Nephron (organoid): ENCODE results near the gene EGLN1.

Experiments
- H3K27ac Mint-ChIP-seq, 3 experiments: 2 replicates each; pipeline ENCODE4 v1.8.0; 2020; ENCODE audit warnings: mixed read lengths in 3 of 3, mild to moderate bottlenecking in 2 of 3, moderate library complexity in 1 of 3
- H3K27me3 Mint-ChIP-seq: 2 replicates; pipeline ENCODE4 v1.8.0; 2021; ENCODE audit warnings: low read depth, mild to moderate bottlenecking, moderate library complexity, mixed read lengths
- H3K36me3 Mint-ChIP-seq: 2 replicates; pipeline ENCODE4 v1.8.0; 2020; ENCODE audit warnings: low read depth, mixed read lengths
- H3K4me1 Mint-ChIP-seq: 2 replicates; pipeline ENCODE4 v1.8.0; 2020; ENCODE audit warnings: mixed read lengths
- H3K4me3 Mint-ChIP-seq, 3 experiments: 2 replicates each; pipeline ENCODE4 v1.8.0; 2020; ENCODE audit warnings: mild to moderate bottlenecking in 3 of 3, mixed read lengths in 3 of 3, moderate library complexity in 2 of 3
- H3K9me3 Mint-ChIP-seq: 2 replicates; pipeline ENCODE4 v1.8.0; 2020; ENCODE audit warnings: mixed read lengths
- TF ChIP-seq, protein P1 (sequence below), 3 experiments: fragments of 200-600 bp; sonication (generic); IDR thresholded peaks; one replicate each; pipeline ENCODE4 v1.5.0; 2021; ENCODE audit warnings: antibody characterized with exemption in 3 of 3; ENCODE audit not compliant: unreplicated experiment in 3 of 3

The EGLN1 gene

DNA sequence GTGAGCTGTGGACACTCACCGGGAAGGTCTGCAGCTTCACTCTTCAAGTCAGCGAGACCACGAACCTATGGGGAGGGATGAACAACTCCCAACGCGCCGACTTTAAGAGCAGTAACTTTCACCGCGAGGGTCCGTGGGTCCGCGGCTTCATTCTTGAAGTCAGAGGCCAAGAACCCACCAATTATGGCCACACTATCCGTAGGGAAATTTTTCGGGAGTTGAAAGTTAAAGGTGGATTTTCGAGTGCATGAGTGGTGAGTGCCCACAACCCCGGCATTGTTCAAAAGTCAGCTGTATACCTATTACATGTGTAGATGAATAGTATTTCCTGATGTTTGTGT, 104.1 kb downstream of the EGLN1 start:
- H3K27ac Mint-ChIP-seq: no peak overlapping the region
- TF ChIP-seq, protein P1, sequence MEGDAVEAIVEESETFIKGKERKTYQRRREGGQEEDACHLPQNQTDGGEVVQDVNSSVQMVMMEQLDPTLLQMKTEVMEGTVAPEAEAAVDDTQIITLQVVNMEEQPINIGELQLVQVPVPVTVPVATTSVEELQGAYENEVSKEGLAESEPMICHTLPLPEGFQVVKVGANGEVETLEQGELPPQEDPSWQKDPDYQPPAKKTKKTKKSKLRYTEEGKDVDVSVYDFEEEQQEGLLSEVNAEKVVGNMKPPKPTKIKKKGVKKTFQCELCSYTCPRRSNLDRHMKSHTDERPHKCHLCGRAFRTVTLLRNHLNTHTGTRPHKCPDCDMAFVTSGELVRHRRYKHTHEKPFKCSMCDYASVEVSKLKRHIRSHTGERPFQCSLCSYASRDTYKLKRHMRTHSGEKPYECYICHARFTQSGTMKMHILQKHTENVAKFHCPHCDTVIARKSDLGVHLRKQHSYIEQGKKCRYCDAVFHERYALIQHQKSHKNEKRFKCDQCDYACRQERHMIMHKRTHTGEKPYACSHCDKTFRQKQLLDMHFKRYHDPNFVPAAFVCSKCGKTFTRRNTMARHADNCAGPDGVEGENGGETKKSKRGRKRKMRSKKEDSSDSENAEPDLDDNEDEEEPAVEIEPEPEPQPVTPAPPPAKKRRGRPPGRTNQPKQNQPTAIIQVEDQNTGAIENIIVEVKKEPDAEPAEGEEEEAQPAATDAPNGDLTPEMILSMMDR (IDR thresholded peaks at IDR 0.05; ENCODE audit: unreplicated experiment in 3 of 3): no peak
- peaks cover 7% of the 10 kb centered on the region for H3K27me3 Mint-ChIP-seq
- no peaks in the 10 kb centered on the region for H3K36me3 Mint-ChIP-seq
- H3K4me3 Mint-ChIP-seq: no peak overlapping the region
- H3K4me1 Mint-ChIP-seq: no peaks in the 10 kb centered on the region
- H3K9me3 Mint-ChIP-seq: no peaks in the 10 kb centered on the region

DNA sequence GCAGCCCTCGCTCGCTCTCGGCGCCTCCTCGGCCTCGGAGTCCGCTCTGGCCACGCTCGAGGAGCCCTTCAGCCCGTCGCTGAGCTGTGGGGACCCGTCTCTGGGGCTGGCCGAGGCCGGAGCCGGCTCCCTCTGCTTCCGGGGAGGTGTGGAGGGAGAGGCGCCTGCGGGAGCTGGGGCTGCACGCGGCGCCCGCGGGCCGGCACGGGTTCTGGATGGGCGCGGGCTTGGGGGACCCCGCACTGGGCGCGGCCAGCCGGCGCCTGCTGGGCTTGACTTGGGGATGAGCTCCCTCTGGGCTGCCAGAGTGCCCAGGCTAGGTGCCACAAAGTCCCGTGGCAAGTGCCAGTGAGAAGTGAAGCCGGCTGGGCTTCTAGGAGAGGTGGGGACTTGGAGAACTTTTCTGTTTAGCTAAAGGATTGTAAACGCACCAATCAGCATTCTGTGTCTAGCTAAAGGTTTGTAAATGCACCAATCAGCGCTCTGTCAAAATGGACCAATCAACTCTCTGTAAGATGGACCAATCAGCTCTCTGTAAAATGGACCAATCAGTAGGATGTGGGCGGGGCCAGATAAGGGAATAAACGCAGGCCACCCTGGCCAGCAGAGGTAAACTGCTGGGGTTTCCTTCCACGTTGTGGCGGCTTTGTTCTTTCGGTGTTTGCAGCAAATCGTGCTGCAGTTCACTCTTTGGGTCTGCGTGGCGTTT, 104.6 kb downstream of the EGLN1 start:
- H3K36me3 Mint-ChIP-seq: no peaks in the 10 kb centered on the region
- H3K27ac Mint-ChIP-seq: no peak overlapping the region
- H3K27me3 Mint-ChIP-seq: peaks cover 7% of the 10 kb centered on the region
- no peak overlapping the region for H3K4me3 Mint-ChIP-seq
- H3K9me3 Mint-ChIP-seq: no peaks in the 10 kb centered on the region
- TF ChIP-seq, protein P1 (IDR thresholded peaks at IDR 0.05; ENCODE audit: unreplicated experiment in 3 of 3): no peak
- H3K4me1 Mint-ChIP-seq: no peaks in the 10 kb centered on the region

DNA sequence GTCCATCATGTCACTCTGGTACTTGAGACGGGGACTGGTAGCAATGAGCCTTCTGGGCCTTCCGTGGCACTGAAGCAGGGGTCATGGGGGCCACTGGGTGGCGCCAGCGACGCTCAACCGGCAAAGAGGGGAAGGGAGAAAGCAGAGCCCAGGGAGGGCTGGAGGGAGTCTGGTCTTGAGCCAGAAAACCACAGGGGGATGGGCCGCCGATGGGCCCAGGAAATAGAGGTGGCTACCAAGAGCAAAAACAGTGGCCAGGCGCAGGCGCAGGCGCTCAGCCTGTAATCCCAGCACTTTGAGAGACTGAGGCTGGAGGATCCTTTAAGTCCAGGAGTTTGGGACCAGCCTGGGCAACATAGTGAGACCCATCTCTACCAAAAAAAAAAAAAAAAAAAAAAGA, 106.2 kb downstream of the EGLN1 start:
- TF ChIP-seq, protein P1 (IDR thresholded peaks at IDR 0.05; ENCODE audit: unreplicated experiment in 3 of 3): no peak

More for the DNA sequence above, 106.2 kb downstream of the EGLN1 start:
- Mint-ChIP-seq H3K9me3 (no peaks in the 10 kb centered on the region), H3K27ac (no peak overlapping the region), H3K4me3 (no peak overlapping the region), H3K36me3 (no peaks in the 10 kb centered on the region), H3K27me3 (peaks cover 7% of the 10 kb centered on the region), H3K4me1 (no peaks in the 10 kb centered on the region)
